GM23248 (cell line): ENCODE measurements around the gene TPM2. TPM values are rescaled to one million over a fixed set of nuclear protein-coding genes. Genes with fewer than 3 reads are reported as not detected.

ENCODE experiments used
- DNase-seq: peaks from one replicate; pipeline ENCODE4 v3.0.0-alpha.2; 2015
- H2AFZ ChIP-seq: fragments of 200-600 bp; sonication (generic); 2 replicates; pipeline ENCODE4 v1.6.1; 2016; ENCODE audit warnings: antibody characterized with exemption
- H3F3A ChIP-seq: fragments of 200-600 bp; sonication (generic); 2 replicates; pipeline ENCODE4 v1.6.1; 2016; ENCODE audit warnings: mild to moderate bottlenecking, antibody characterized with exemption, mixed run types; ENCODE audit not compliant: insufficient read depth
- H3K27ac ChIP-seq: fragments of 200-600 bp; sonication (generic); 2 replicates; pipeline ENCODE4 v1.5.1; 2016; ENCODE audit warnings: mild to moderate bottlenecking
- H3K27me3 ChIP-seq: fragments of 200-600 bp; sonication (generic); replicated peaks from 2 replicates; pipeline ENCODE4 v1.6.1; 2016; ENCODE audit warnings: mild to moderate bottlenecking; ENCODE audit not compliant: insufficient read depth
- H3K36me3 ChIP-seq: fragments of 200-600 bp; sonication (generic); 2 replicates; pipeline ENCODE4 v1.6.1; 2016; ENCODE audit warnings: low read depth, mild to moderate bottlenecking
- H3K4me1 ChIP-seq: fragments of 200-600 bp; sonication (generic); 2 replicates; pipeline ENCODE4 v1.6.1; 2016; ENCODE audit warnings: mild to moderate bottlenecking; ENCODE audit not compliant: insufficient read depth
- H3K4me2 ChIP-seq: fragments of 200-600 bp; sonication (generic); one replicate; pipeline ENCODE4 v1.6.1; 2016; ENCODE audit warnings: mild to moderate bottlenecking; ENCODE audit not compliant: unreplicated experiment
- H3K4me3 ChIP-seq: fragments of 200-600 bp; sonication (generic); 2 replicates; pipeline ENCODE4 v1.5.1; 2016; ENCODE audit warnings: mild to moderate bottlenecking
- H3K79me2 ChIP-seq: fragments of 200-600 bp; sonication (generic); 2 replicates; pipeline ENCODE4 v1.6.1; 2016; ENCODE audit warnings: mild to moderate bottlenecking; ENCODE audit not compliant: insufficient read depth
- H3K9ac ChIP-seq: fragments of 200-600 bp; sonication (generic); 2 replicates; pipeline ENCODE4 v1.6.1; 2016; ENCODE audit warnings: mild to moderate bottlenecking
- H3K9me2 ChIP-seq: fragments of 200-600 bp; sonication (generic); 2 replicates; pipeline ENCODE4 v1.6.1; 2016; ENCODE audit warnings: mixed run types, mild to moderate bottlenecking, moderate library complexity; ENCODE audit not compliant: insufficient read depth
- H3K9me3 ChIP-seq: fragments of 200-600 bp; sonication (generic); one replicate; pipeline ENCODE4 v1.6.1; 2017; ENCODE audit warnings: low read depth
- H4K20me1 ChIP-seq: fragments of 200-600 bp; sonication (generic); 2 replicates; pipeline ENCODE4 v1.6.0; 2016; ENCODE audit not compliant: insufficient read depth
- EZH2 ChIP-seq: fragments of 200-600 bp; sonication (generic); IDR thresholded peaks from 2 replicates; pipeline ENCODE4 v1.6.1; 2018; ENCODE audit warnings: antibody characterized with exemption, mild to moderate bottlenecking; ENCODE audit not compliant: insufficient read depth, poor library complexity, severe bottlenecking
- EZH2phosphoT487 ChIP-seq: fragments of 200-600 bp; sonication (generic); IDR thresholded peaks from 2 replicates; pipeline ENCODE4 v1.6.1; 2018; ENCODE audit warnings: antibody characterized with exemption, moderate library complexity, mild to moderate bottlenecking, low read depth; ENCODE audit not compliant: insufficient read depth
- WGBS, 2 experiments: methylation state at CpG; one replicate each; pipeline ENCODE4 v1.1.6; 2015 to 2017; ENCODE audit warnings: low lambda C conversion rate in 2 of 2, low coverage in 1 of 2; ENCODE audit errors: missing lambda C conversion rate in 2 of 2; 5-methylcytosine and 5-hydroxymethylcytosine counted together
- in situ Hi-C: fragments of 300-500 bp; cut with MboI; formaldehyde crosslinking; loops from 2 replicates; pipeline ENCODE4 v1.15.0; 2020
- microRNA-seq: library from miRNA; unstranded; fragments of <30 nt; microRNA quantifications from one replicate; pipeline ENCODE4, GENCODE V29; 2016; ENCODE audit warnings: borderline number of aligned reads
- polyA plus RNA-seq: library from polyadenylated mRNA; unstranded; fragments of >200 nt; fragmentation: Nextera tagmentation; extraction: Ambion mirVana; gene quantifications from 2 replicates; pipeline ENCODE4 v1.2.1, GENCODE V29; 2016
- small RNA-seq: library from RNA; depleted of rRNA; stranded (forward); fragments of <200 nt; gene quantifications from one replicate; pipeline ENCODE3, GENCODE V24; 2014; ENCODE audit warnings: low read depth, low replicate concordance
- total RNA-seq: library from RNA; depleted of rRNA; stranded (reverse); fragments of >200 nt; shearing (Covaris generic); gene quantifications from 2 replicates; pipeline ENCODE4 v1.2.3, GENCODE V29; 2014; rRNA removed

The TPM2 gene
- total and polyA plus RNA-seq, 2 experiments from 2014 or later = 1,625 to 3,527 TPM

GRCh38 chr9:35636135-35636876, 53.4 kb downstream of the TPM2 start:
- Histone ChIP-seq H3K9ac (no peak overlapping the region), H3K27me3 (no peaks in the 10 kb centered on the region), H3K27ac (no peak overlapping the region), H4K20me1 (no peaks in the 10 kb centered on the region), H2AFZ (no peak overlapping the region), H3K9me3 (no peaks in the 10 kb centered on the region), H3F3A (no peaks in the 10 kb centered on the region), H3K9me2 (no peaks in the 10 kb centered on the region), H3K4me3 (no peak overlapping the region), H3K4me2 (no peak overlapping the region), H3K36me3 (no peaks in the 10 kb centered on the region), H3K79me2 (no peaks in the 10 kb centered on the region), H3K4me1 (peaks cover 11% of the 10 kb centered on the region)
- TF ChIP-seq EZH2 (no peak), EZH2phosphoT487 (no peak)
- 88 to 93% methylated on average over 9 of the region's 9 CpGs for WGBS, 2 experiments
- DNase-seq = no peak
- in situ Hi-C loops = no loop called here

- no peak for TF ChIP-seq EZH2
- no peak for TF ChIP-seq EZH2phosphoT487
- no peak overlapping the region for H2AFZ ChIP-seq
- no peaks in the 10 kb centered on the region for H3F3A ChIP-seq
- no peak overlapping the region for H3K4me3 ChIP-seq
- no peak overlapping the region for H3K27ac ChIP-seq
- peaks cover 11% of the 10 kb centered on the region for H3K4me1 ChIP-seq
- H3K4me2 ChIP-seq = no peak overlapping the region
- in situ Hi-C loops = no loop called here
- no peaks in the 10 kb centered on the region for H3K9me2 ChIP-seq
- no peak overlapping the region for H3K9ac ChIP-seq
- no peaks in the 10 kb centered on the region for H3K36me3 ChIP-seq
- no peak for DNase-seq
- no peaks in the 10 kb centered on the region for H4K20me1 ChIP-seq
- H3K27me3 ChIP-seq = no peaks in the 10 kb centered on the region
- H3K9me3 ChIP-seq = no peaks in the 10 kb centered on the region
- no peaks in the 10 kb centered on the region for H3K79me2 ChIP-seq
Observed at GRCh38 chr9:35635730-35636129, 54.0 kb downstream of the TPM2 start.

Small RNA genes lying within 50 kb of the gene (microRNA-seq; reads per million reads assigned to microRNA genes)
- gene MIR6852 (3.6 reads per million), gene MIR6853 (not detected)

Small RNA genes lying within 50 kb of the gene (small RNA-seq; reads per million reads assigned to genes)
- gene MIR6853 (not detected), gene RMRP (not detected), gene RN7SL22P (not detected)

Other genes starting within 250 kb of the TPM2 start
- gene RUSC2, start 199.8 kb downstream of the TPM2 start, total RNA-seq = 74.0 and 78.4 TPM in 2 replicates
- 31.7 and 34.0 TPM in 2 replicates for gene RUSC2, start 199.8 kb downstream of the TPM2 start, polyA plus RNA-seq
- 21.6 and 33.0 TPM in 2 replicates for gene TESK1, start 84.7 kb downstream of the TPM2 start, total RNA-seq
- gene TESK1, start 84.7 kb downstream of the TPM2 start, polyA plus RNA-seq = 14.1 and 14.9 TPM in 2 replicates
- 3.9 TPM in 1 of 2 replicates, not detected in the other for gene CD72, start 71.5 kb downstream of the TPM2 start, total RNA-seq
- 1.6 and 1.9 TPM in 2 replicates for gene CD72, start 71.5 kb downstream of the TPM2 start, polyA plus RNA-seq
- gene SIT1, start 39.0 kb downstream of the TPM2 start, total RNA-seq = not detected in 2 replicates
- gene SIT1, start 39.0 kb downstream of the TPM2 start, polyA plus RNA-seq = 0.58 TPM in 1 of 2 replicates, not detected in the other
- 14,230 and 20,944 TPM in 2 replicates for gene RMRP, start 31.9 kb downstream of the TPM2 start, total RNA-seq
- gene RMRP, start 31.9 kb downstream of the TPM2 start, polyA plus RNA-seq = not detected in 2 replicates
- gene CCDC107, start 31.6 kb downstream of the TPM2 start, total RNA-seq = 20.5 and 28.6 TPM in 2 replicates
- 52.8 and 55.7 TPM in 2 replicates for gene CCDC107, start 31.6 kb downstream of the TPM2 start, polyA plus RNA-seq
- gene ARHGEF39, start 24.7 kb downstream of the TPM2 start, total RNA-seq = 0.13 and 2.1 TPM in 2 replicates
- 1.6 and 1.8 TPM in 2 replicates for gene ARHGEF39, start 24.7 kb downstream of the TPM2 start, polyA plus RNA-seq
- 3.4 and 4.3 TPM in 2 replicates for gene CA9, start 16.0 kb downstream of the TPM2 start, total RNA-seq
- 2.3 and 2.7 TPM in 2 replicates for gene CA9, start 16.0 kb downstream of the TPM2 start, polyA plus RNA-seq
- gene TLN1, start 42.3 kb upstream of the TPM2 start, total RNA-seq = 527 and 566 TPM in 2 replicates
- gene TLN1, start 42.3 kb upstream of the TPM2 start, polyA plus RNA-seq = 198 and 202 TPM in 2 replicates
- 101 and 111 TPM in 2 replicates for gene CREB3, start 42.7 kb upstream of the TPM2 start, total RNA-seq
- 113 and 114 TPM in 2 replicates for gene CREB3, start 42.7 kb upstream of the TPM2 start, polyA plus RNA-seq
- gene GBA2, start 59.3 kb upstream of the TPM2 start, total RNA-seq = 20.3 and 30.0 TPM in 2 replicates
- 24.0 and 27.6 TPM in 2 replicates for gene GBA2, start 59.3 kb upstream of the TPM2 start, polyA plus RNA-seq
- gene RGP1, start 59.4 kb upstream of the TPM2 start, total RNA-seq = 19.1 and 20.0 TPM in 2 replicates
- 4.7 and 4.8 TPM in 2 replicates for gene RGP1, start 59.4 kb upstream of the TPM2 start, polyA plus RNA-seq
- gene MSMP, start 64.4 kb upstream of the TPM2 start, total RNA-seq = not detected in 2 replicates
- not detected in 2 replicates for gene MSMP, start 64.4 kb upstream of the TPM2 start, polyA plus RNA-seq
- gene NPR2, start 101.7 kb upstream of the TPM2 start, total RNA-seq = 26.7 and 26.9 TPM in 2 replicates
- gene NPR2, start 101.7 kb upstream of the TPM2 start, polyA plus RNA-seq = 9.7 and 11.8 TPM in 2 replicates
- 0.76 and 0.97 TPM in 2 replicates for gene SPAG8, start 122.3 kb upstream of the TPM2 start, total RNA-seq
- gene SPAG8, start 122.3 kb upstream of the TPM2 start, polyA plus RNA-seq = 1.2 and 1.3 TPM in 2 replicates
- 16.7 and 30.6 TPM in 2 replicates for gene HINT2, start 125.1 kb upstream of the TPM2 start, total RNA-seq
- gene HINT2, start 125.1 kb upstream of the TPM2 start, polyA plus RNA-seq = 50.7 and 60.5 TPM in 2 replicates
- not detected in 2 replicates for gene FAM221B, start 138.8 kb upstream of the TPM2 start, total RNA-seq
- not detected in 2 replicates for gene FAM221B, start 138.8 kb upstream of the TPM2 start, polyA plus RNA-seq
- gene TMEM8B, start 139.3 kb upstream of the TPM2 start, total RNA-seq = 3.7 and 3.9 TPM in 2 replicates
- gene TMEM8B, start 139.3 kb upstream of the TPM2 start, polyA plus RNA-seq = 4.0 and 4.9 TPM in 2 replicates
- not detected in 2 replicates for gene OR13J1, start 180.5 kb upstream of the TPM2 start, total RNA-seq
- gene OR13J1, start 180.5 kb upstream of the TPM2 start, polyA plus RNA-seq = not detected in 2 replicates
- gene HRCT1, start 216.3 kb upstream of the TPM2 start, total RNA-seq = 0.76 and 1.2 TPM in 2 replicates
- gene HRCT1, start 216.3 kb upstream of the TPM2 start, polyA plus RNA-seq = 3.4 and 3.6 TPM in 2 replicates
- gene SPAAR, start 219.6 kb upstream of the TPM2 start, total RNA-seq = not detected in 2 replicates
- 0.23 and 0.39 TPM in 2 replicates for gene SPAAR, start 219.6 kb upstream of the TPM2 start, polyA plus RNA-seq